ENCODE results near the gene ARID1A.
"Not testable (repeated sequence)": the region's sequence is repeated elsewhere in the genome, so short reads cannot be mapped to it uniquely, and the experiment has no call there.

ARID1A gene

DNA sequence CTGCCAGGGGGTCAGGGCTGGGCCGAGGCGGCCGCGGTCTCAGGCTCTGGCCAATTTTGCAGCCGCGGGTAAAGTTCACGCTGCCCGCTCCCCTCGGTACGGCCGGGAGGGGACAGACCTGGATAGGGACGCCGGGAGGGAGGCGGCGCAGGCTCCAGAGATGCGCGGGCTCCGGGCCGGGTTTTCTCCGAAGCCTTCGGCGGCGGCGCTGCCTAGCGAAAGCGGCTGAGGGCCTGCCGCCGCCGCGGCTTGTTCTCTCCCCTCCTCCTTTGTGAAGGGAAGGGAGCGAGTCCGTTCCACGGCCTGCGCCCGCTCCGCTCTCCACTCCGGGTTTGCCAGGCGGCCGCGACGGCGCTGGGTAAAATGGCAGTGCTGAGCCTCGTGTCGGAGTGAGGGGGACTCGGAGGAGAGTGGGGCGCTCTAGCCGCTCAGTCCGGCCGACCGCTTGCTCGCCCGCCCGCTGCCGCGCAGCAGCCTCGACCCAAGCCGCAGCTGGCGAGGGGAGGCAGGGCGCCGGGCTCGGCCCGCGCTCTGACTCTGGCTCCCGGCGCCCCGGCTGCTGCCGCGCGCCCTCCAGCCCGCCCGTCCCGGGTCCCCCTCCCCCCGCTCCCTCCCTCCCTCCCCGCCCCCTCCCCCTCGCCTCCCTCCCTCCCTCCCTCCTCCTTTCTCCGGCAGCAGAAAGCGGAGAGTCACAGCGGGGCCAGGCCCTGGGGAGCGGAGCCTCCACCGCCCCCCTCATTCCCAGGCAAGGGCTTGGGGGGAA, at the start of gene ARID1A:
Gene ARID1A, plus strand, starts transcription at position 660 of the 763 bp plus-strand sequence. CDS start 389 bp downstream, outside the sequence.
- peak; percentile 97 for DNase-seq (ENCODE audit: low spot score)

DNA sequence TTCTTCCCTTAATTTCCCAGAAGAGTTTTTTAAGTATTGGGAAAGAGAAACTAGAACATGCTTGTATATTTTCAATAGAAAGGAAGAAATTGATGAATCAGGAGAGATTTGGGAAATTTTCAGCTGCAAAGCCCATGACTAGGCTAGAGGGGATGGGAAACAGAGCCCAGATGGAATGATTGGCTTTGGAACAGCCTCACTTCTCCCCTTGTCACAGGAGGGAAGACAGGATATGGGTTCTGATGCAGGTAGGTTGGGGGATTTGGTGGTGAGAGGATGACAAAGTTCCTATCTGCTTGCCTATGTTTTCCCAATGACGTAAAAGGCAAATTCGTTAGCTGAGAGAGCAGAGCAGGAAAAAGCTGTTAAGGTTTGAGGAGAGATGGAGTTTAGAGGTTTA, 31.0 kb upstream of the ARID1A start:
- DNase-seq (ENCODE audit: low spot score): no peak

DNA sequence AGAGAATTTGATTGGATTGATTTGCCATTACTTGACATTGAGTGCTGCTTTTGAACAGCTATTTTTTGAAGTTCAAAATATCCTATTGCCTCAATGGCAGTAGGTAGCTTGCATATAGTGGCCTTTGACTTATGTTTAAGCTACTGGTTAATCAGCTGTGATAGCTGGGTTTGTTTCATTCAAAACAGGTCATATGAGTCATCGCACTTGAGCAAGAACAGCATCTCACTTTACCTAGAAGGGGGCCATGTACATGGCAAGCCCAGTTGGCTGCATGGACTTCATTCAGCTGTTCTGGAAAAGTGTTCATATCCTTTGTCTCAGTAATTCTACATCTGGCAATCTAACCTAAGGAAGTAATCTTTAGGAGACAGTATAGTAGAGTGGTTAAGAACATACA, 29.0 kb upstream of the ARID1A start:
- no peak for DNase-seq (ENCODE audit: low spot score)

DNA sequence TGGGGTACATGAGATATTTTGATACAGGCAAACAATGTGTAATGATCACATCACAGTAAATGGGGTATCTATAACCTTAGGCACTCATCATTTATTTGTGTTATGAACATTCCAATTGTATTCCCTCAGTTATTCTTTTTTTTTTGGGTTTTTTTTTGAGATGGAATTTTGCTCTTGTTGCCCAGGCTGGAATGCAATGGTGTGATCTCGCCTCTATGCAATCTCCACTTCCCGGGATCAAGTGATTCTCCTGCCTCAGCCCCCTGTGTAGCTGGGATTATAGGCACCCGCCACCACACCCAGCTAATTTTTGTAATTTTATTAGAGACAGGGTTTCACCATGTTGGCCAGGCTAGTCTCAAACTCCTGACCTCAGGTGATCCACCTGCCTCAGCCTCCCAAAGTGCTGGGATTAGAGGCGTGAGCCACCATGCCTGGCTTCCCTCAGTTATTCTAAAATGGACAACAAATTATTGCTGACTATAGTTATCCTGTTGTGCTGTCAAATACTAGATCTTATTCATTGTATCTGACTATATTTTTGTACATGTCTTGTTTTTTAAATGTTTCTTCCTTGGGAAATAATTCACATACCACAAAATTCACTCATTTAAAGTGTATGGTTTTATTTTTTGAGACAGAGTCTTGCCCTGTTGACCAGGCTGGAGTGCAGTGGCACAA, 27.6 kb upstream of the ARID1A start:
- not testable (repeated sequence) for DNase-seq (ENCODE audit: low spot score)

DNA sequence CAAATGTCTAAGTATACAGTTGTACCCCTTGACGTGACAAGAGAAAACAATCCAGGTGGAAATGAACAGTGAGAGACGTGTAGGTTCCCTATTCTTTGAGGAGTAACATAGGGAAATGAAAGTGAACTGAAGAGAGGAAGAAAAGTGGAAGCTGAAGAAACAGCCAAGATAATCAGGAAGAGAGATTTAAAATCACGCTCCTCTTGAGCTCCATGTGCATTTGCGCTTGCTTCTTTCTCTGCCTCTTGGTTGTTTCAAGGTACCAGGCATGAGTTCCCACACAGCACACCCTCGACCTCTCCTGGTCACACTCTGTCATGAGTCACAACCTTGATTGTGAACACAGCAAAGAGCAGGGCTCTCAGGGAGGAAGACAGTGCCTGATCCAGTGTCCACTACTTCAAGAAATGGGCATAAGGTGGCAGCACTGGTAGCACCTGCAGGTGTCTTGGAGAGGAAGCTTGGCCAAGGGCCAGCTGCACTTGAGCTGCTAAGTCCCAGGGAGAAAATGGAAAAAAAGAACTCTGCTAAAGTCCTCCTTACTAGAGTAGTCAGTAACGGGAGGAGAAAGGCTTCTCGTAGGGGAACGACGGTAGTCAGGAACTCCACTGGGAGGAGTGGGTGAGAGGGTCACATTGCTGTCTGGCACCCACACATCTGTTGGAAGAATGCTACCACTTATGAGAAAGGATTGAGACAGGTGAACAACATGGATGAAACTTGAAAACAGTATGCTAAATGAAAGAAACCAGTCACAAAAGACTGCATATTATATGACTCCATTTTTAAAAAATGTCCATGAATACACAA, 18.3 kb upstream of the ARID1A start:
- peak; percentile 48 for DNase-seq (ENCODE audit: low spot score)

DNA sequence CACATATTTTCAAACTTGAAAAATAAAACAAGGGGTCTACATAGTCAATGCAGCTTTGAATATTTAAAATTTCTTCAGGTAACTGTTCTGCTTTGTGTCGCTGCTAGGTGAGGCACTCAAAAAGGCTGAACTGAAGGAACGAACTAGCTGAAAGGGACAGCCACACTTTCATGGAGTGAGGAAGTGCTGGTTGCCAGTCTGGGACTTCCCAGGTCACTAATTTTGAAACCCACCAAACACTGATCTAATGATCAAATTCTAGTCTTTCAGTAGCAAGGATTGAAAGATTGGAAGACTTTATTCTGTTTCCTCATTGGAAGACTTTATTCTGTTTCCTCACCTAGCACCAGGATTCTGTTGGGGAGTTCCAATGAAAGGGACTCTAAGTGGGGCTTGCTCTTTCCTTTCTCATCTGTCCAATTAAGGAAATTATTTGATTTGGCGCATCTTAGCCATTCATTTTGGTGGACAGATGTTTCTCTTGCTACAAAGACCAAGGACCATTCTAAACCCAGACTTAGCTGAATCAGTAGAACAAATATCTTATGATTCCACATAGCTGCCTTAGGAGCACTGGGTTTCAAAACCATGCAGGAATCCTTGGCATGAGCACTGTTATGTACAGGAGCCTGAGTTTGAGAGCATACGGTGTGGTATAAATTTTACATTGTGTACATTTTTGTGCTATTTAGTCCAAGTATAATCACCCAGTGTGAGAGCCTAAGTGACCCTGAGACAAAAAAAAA, 10.9 kb upstream of the ARID1A start:
- no peak for DNase-seq (ENCODE audit: low spot score)

DNA sequence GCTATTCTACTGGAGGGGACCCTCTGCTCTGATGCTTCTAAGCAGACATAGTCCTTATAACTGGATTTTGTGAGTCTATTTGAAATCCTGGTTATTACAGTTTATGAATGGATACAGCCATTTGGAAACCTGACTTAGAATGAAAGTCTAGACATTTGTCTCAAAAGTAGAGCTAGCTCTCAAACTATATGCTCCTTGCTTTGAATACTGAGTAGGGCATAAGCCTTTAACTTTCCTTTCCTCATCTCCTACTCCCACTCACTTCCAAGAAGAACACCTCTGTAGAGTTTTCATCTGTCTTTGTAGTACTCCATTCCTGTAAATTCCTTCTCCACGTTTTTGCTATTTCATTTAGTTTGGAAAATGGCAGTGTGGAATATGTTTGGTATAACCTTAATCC, 9.0 kb upstream of the ARID1A start:
- DNase-seq (ENCODE audit: low spot score): no peak

DNA sequence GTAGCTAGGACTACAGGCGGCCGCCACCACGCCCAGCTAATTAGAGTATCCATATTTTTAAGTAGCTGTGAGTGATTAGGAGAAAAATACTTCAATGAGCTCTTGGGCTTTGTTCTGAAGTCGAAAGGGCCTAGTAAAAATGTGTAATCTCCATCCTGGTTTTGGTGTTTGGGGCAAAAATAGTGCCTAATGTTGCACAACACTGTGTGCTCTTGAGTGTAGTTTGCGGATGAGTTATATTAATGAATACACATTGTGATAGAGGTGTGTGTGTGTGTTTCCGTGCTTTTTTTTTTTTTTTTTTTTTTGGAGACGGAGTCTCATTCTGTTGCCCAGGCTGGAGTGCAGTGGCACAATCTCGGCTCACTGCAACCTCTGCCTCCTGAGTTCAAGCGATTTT, 6.3 kb upstream of the ARID1A start:
- DNase-seq (ENCODE audit: low spot score): no peak

DNA sequence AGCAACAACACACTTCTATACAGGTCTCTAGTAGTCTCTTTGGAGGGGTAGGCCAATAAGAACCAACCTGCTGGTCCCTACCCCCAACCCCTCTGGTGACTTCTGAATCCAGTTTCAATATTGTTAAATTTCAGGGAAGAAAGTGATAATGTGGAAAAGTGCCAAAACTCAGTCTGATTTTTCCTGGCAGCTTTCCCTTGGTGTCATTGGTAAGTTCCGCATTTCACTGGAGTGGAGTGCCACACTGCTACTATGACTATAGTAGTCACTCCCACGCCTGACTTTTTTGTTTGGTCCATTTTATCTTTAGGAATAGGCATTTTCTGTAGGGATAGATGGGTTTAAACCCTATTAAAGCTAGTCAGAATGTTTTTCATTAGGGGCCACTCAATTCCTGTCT, 5.7 kb upstream of the ARID1A start:
- no peak for DNase-seq (ENCODE audit: low spot score)

DNA sequence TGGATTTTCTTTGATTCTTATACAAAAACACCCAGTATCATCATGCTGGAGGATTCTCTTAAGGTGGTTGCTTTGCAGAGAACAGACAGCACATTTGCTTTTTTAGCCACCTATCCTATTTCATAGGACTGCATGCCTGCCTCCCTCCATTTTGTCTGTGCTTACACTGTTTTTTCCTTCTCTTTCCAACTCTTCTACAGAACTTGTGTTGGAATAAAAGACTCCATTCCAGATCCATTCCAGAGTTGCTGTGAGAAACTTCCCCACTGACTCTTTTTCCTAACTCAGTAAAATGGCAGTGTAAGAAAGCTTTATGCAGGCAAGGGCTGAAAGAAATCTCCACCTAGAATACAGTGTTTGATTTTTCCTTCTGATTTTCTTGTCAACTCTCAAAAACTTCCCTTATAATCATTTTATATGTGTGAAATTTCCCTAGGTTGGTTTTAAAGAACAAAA, 5.2 kb upstream of the ARID1A start:
- DNase-seq (ENCODE audit: low spot score): no peak

DNA sequence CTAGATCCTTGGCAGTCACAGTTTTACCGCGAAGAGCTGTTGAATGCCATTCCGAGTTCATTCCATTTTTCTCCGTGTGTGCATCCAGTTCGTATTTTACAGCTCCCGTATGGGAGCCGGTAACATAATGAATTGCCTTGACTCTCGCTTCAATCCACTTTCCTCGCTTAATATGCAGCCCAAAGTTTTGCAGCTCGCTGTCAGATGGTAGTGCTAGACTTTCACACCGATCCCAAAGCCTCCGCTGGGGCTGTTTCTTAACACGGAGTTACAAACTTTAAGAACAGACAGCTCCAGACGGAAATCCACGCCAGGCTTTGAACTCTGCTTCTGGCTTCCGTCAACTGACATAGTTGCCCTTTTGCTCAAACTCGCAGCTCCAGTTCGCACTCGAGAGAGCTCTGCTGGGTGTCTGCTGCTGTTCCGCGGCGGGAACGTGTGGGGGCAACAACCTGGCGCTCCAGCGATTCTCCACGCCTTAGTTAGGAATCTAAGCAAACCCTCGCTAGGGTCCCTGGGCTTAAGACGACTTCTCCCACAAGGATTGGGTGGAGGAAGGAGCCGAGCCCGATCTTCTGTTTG, 3.5 kb upstream of the ARID1A start:
- peak; percentile 88 for DNase-seq (ENCODE audit: low spot score)

DNA sequence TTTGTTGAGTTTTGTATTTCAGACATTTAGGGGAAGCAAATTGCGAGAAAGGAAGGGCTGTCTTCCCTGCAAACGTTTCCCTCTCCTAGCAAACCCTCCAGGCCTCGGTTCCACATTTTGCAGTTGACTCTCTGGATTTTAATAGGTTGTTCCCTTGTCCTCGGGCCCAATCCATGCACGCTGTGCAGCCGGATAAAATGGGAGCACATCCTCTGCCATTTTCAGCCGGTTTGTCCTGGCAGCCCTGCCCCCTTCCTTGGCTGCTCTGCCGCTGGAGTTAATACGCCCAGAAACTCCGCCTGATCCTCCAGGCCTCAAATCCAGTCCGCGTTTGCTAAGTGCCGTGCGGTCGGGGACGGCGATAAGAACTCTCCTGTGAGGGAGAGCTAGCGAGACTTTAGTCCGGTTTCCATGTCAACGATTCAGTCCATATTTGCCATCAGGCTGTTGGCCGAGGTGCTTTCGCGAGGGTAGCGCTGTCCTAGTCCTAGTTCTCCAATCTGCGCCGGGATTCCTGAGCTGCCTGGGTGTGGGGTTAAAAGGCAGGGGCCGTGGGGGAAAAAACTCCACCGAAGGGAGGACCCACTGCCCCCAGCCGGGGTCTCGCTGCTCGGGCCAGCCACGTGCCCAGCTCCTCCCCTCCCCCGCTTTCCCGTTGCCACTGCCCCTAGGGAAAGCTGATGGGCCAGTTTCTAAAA, 2.9 kb upstream of the ARID1A start:
- peak; percentile 93 for DNase-seq (ENCODE audit: low spot score)

DNA sequence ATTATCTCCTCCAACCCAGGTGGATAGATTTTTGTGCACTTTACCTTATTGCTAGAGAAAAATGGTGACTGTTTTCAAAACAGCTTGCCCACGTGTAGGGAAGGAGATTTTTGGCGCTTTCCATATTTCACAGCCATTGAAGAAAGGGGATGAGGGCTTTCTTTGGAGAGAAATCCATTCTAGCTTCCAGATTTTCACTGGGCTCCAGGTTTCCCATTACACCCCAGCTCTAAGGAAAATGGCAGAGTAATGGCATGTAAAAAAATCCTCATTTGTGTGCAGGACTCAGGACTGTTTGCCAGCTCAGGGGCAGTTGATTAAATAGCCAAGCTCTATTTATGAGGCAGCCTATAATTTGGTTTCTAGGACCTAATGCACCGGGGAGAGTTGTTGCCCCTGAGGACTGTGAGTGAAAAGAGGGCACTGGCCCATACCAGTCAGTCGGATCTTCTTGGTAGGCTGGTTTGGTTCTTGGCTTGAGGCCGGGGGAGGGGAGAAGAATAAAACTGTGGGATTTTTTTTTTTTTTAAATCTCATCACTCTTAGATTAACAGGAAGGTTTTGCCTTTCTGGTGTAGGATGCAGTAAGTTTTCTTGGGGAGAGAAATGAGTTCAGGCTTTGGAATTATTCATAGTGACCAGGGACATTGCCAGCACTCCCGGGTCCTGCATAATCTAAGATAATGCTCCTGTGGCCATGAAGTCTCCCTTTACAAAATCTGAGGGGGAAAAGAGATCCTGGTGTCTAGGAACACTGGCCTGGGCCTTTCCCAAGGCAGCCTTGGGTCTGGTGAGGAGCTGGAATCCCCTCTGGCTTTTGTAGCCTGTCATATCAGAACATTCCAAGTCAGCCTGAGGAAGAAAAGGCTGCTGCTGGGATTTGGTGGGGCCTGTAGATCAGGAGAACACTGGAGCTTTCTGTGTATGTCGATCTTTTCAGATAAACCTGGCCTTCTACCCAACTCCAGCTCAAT, 1.9 kb upstream of the ARID1A start:
- DNase-seq (ENCODE audit: low spot score): peak; percentile 58

DNA sequence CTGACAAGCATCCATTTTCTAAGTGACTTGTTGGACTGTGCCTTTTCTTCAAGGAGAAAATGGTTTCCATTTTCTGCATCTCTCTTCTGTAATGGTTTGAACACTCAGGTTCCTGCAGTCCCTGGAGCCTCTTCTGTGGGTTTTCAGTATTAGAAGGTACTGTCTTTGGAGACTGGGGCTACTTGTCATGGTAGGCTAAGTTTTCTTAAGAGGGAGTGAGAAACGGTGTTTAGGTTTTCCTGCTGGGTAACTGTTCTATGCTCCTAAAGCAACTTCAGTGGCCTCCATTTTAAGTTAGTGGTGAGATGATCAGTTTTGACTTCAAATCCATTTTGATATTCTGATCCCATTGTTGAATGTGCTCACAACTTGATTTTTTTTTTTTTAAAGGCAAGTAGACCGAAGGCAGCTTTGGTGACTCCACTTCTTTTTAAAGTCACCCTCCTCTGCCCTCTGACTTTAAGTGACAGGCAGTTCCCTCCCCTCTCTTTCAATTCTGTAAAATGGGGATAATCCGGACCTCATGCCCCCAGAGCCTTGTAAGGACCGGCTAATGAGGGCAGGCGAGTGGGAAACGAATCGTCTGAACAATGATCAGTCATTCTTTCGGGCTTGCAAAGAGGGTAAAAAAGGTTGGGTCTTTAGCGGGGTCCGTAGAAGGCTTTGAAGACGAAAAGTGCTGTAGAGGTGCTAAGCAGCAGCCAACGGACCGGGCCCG, 1.0 kb upstream of the ARID1A start:
- no peak for DNase-seq (ENCODE audit: low spot score)

DNA sequence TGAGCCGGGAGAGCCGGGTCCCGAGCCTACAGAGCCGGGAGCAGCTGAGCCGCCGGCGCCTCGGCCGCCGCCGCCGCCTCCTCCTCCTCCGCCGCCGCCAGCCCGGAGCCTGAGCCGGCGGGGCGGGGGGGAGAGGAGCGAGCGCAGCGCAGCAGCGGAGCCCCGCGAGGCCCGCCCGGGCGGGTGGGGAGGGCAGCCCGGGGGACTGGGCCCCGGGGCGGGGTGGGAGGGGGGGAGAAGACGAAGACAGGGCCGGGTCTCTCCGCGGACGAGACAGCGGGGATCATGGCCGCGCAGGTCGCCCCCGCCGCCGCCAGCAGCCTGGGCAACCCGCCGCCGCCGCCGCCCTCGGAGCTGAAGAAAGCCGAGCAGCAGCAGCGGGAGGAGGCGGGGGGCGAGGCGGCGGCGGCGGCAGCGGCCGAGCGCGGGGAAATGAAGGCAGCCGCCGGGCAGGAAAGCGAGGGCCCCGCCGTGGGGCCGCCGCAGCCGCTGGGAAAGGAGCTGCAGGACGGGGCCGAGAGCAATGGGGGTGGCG, 371 bp downstream of the ARID1A start:
- no peak for DNase-seq (ENCODE audit: low spot score)

DNA sequence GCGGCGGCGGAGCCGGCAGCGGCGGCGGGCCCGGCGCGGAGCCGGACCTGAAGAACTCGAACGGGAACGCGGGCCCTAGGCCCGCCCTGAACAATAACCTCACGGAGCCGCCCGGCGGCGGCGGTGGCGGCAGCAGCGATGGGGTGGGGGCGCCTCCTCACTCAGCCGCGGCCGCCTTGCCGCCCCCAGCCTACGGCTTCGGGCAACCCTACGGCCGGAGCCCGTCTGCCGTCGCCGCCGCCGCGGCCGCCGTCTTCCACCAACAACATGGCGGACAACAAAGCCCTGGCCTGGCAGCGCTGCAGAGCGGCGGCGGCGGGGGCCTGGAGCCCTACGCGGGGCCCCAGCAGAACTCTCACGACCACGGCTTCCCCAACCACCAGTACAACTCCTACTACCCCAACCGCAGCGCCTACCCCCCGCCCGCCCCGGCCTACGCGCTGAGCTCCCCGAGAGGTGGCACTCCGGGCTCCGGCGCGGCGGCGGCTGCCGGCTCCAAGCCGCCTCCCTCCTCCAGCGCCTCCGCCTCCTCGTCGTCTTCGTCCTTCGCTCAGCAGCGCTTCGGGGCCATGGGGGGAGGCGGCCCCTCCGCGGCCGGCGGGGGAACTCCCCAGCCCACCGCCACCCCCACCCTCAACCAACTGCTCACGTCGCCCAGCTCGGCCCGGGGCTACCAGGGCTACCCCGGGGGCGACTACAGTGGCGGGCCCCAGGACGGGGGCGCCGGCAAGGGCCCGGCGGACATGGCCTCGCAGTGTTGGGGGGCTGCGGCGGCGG, 1.0 kb downstream of the ARID1A start:
- peak; percentile 56 for DNase-seq (ENCODE audit: low spot score)

DNA sequence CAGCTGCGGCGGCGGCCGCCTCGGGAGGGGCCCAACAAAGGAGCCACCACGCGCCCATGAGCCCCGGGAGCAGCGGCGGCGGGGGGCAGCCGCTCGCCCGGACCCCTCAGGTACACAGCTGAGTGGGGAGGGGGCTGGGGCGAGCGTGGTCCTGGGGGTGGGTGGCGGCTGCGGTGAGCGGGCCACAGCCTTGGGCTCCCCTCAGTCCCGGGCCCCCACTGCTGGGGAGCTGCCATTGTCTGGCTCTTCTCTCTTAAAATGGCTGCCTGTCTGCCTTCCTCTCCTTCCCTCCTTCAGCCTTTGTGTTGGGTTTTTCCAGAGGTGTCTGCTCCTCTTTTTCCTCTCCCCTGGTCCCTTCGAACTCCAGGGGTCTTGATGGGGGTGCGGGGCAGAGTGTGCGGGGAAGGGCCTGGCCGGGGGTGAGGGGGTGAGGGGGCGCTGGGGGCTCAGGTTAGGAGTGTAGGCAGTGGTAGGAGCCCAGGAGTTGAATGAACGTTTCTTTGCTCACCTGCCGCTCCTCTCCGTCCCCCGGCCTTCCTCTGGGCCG, 1.7 kb downstream of the ARID1A start:
- no peak for DNase-seq (ENCODE audit: low spot score)

All from ecto neural progenitor cell (in vitro differentiated cells).